HG03025 (cell line): ENCODE measurements around the gene PPP1R1A.

Source experiments
- ATAC-seq: cut with Tn5 transposase; IDR thresholded peaks from one replicate; pipeline ENCODE4 v1.9.1; 2021; ENCODE audit warnings: mild to moderate bottlenecking, moderate library complexity; ENCODE audit not compliant: unreplicated experiment, low FRiP score

PPP1R1A gene

DNA sequence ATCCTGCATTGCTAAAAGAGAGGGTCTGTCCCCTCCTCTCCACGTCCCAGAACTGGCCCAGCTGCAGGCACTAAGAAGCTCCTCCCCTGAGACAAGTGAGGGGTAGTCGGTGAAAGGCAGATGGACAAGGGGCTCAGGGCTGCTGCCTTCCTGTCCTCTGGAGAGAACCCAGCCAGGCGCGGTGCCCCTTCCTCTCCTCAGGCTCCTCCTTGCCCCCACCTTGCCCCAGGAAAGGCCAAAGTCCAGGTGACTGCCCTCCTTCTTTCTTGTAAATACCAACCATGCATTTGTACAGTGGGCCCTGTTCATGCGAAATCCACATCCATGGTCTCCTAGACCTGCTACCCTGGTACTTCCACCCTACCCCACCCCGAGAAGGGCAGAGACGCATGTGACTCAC lies 9.7 kb downstream of the PPP1R1A start:
- ATAC-seq, result no peak

- ATAC-seq, result no peak
Observed at GRCh38 chr12:54572881-54573280, 15.6 kb downstream of the PPP1R1A start.

DNA sequence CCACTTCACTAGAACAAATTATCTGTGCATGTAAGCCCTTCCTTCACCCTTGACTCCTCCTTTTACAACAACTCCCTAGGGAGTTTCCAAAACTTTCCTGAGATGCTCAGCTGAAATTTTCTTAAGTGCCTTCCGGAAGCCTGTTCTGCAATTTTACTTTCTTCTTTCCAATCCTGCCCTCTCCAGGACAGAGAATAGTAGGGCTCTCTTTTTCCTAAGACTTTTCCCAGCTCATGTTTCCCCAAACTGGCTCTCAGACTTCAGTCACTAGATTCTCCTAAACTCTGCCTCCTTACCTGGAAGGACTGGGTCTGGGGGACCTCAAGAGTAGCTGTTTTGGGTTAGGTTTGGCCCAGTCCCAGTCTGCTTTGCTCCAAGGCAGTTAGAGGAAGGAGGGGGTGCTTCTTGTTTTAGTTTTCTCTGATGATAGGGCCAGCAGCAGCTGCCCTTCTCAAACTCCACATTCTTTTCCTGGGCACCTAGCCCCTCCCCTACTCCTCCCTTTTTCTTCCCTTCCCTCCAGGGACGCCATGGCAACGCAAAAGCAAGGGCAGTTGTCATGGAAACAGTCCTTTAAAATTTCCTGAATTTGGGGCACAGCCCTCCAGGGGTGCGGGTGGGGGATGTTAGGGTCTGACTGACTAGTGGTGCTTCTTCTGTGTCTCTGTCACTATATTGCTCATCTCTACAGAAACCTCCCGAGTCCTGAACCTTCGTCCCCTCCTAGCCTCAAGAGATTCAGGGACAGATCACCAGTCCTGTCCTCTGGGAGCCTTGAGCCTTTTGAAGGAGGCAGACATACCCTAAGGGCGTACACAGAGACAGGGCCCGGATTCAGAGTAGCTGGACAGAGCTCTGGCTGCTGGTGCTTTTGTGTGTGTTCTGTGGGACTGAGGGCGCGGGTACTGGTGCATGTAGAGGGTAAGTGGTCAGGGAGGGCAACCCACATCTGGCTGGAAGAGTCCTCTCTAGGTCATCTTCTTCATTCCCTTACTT lies 17.0 kb downstream of the PPP1R1A start:
- ATAC-seq, result no peak

DNA sequence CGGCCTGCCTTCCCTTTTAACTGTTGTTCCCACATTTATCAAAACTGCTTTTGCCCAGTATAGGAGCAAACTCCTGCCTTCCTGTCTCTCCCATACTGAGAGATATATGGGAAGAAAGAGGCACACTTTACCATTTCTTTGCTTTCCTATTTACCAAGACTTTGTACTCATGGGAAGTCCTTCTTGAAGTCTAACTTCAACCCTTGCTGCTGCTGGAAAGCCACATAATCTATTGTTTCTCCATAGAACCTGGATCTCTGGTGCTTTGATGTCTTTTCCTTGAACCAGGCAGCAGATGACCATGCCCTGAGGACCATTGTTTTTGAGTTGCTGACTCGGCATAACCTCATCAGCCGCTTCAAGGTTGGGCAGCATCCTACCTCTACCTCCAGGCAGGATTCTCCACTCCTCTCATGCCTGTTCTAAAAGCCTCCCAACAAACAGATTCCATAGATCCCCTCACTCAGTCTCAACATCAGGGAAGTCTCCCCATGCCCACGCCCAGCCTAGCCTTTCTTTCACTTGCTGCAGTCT lies 18.4 kb downstream of the PPP1R1A start:
- no peak for ATAC-seq

- no peak for ATAC-seq
Observed at GRCh38 chr12:54569072-54569471, 19.4 kb downstream of the PPP1R1A start.

GRCh38 chr12:54566792-54567191 lies 21.7 kb downstream of the PPP1R1A start:
- ATAC-seq, result no peak

GRCh38 chr12:54565986-54566544 lies 22.4 kb downstream of the PPP1R1A start:
- ATAC-seq, result no peak

- ATAC-seq, result no peak
Observed at GRCh38 chr12:54565310-54565985, 23.0 kb downstream of the PPP1R1A start.

DNA sequence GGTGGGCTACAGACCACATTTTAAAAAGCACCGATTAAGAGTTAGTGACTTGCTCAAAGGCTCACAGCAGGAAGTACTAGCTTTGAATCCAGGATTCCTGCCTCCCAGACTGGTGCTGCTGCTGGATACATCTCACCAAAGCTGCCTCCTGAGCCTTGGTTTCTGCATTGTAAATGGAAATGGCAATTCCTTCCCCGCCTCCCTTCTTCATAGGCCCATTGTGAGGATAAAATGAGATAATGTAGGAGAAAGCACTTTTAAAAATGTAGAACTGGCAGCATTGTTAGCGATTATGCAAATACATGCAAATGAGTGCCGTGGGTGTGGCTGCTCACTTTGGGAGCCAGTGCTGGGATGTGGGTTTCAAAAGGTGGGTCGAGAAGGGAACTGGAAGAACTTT lies 23.7 kb downstream of the PPP1R1A start:
- no peak for ATAC-seq

GRCh38 chr12:54563787-54564186 lies 24.7 kb downstream of the PPP1R1A start:
- no peak for ATAC-seq

DNA sequence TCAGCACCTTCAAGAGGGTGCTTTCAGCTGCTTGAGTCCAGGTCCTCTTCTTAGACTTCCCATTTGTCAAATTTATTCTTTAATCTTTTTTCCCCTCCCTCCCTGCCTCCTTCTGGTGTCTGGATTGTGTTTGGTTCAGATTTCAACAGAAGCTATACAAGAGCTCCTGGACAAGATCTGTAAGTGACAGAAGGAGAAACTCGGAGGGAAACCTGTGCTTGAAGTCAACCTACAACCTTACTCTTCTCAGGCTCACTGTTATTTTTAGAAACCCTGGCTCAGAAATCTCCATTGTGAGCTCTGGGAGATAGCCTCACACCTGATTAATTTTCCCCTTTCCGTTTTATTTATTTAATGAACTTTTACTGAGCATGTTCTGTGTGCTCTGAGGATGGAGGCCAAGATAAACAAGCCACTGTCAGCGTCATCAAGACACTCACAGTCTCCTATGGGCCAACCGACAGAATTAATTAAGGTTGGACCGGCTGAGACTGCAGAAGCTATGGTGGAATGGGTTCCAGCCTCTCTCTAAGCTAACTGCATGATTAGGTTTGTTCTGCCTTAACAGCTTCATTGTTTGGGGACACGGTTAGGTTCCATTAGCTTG lies 25.6 kb downstream of the PPP1R1A start:
- no peak for ATAC-seq

GRCh38 chr12:54561164-54561563 lies 27.3 kb downstream of the PPP1R1A start:
- no peak for ATAC-seq

DNA sequence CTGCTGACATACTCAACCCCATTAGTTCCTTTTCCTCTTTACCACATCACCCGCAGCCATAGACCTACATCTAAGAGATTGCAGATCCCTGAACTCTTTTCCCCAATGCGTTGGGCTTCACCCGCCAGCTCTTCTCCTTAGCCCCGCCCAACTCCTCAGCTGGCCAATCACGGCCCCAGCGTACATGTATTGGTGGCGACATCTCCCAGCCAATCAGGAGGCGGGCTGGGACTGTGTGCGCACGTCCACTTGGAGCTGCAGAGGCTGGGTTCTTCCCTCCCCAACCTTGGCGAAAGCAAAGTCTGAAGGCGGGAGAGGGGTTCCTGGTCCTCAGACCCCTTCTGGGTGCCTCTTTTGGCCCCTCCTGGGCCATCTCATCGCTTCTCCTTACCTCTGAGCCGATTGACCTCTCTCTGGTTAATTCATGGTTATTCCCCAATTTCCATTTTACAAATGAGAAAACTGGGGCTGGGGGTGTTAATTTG lies 28.0 kb downstream of the PPP1R1A start:
- ATAC-seq, result peak; percentile 99

- ATAC-seq, result no peak
Observed at GRCh38 chr12:54558759-54559158, 29.7 kb downstream of the PPP1R1A start.

DNA sequence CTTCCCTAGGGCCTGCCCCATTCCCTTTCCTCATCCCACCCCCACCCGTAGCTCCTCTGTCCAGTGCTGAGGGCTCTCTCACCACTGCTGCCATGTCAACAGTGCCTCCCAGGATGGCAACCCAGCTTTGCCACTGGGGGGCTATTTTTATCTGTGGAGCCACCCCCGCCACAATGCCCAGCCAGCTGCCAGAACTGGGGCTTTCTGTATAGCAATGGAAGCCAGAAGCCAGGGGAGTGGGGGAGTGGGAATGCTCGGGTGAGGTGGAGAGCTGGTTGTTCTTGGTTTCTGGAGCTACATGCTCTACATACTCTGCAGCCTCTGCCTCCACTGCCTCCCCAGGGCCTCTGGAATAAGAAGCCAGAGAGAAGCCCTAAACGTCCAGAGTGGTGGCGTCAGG lies 30.1 kb downstream of the PPP1R1A start:
- ATAC-seq, result no peak

DNA sequence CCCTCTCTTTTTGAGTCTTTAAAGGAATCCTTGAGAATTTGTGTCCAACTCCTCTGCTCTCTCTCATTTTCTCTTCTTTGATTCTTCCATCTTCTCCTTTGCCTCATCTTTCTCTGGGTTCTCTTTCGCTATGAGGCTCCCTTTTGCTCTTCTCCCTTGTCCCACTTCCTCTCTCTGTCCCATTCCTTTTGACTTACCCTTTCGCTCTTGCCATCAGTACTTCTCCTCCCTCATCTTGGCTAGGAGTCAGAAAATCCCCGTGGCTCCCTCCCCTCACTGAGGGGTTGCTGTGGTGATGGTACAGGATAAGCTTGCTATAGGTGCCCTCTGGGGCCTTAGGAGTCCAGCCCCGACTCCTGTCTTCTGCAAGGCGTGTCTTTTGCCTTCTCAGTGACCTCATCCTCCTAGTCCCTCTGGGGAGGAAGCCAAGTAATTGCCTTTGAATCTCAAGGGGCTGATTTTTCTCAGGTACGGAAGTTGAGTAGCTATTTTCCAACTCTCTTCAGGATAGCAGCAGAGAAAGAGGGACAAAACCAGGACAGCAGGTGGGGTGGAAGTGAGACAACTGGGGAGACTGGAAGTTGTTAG lies 32.7 kb downstream of the PPP1R1A start:
- ATAC-seq, result no peak

DNA sequence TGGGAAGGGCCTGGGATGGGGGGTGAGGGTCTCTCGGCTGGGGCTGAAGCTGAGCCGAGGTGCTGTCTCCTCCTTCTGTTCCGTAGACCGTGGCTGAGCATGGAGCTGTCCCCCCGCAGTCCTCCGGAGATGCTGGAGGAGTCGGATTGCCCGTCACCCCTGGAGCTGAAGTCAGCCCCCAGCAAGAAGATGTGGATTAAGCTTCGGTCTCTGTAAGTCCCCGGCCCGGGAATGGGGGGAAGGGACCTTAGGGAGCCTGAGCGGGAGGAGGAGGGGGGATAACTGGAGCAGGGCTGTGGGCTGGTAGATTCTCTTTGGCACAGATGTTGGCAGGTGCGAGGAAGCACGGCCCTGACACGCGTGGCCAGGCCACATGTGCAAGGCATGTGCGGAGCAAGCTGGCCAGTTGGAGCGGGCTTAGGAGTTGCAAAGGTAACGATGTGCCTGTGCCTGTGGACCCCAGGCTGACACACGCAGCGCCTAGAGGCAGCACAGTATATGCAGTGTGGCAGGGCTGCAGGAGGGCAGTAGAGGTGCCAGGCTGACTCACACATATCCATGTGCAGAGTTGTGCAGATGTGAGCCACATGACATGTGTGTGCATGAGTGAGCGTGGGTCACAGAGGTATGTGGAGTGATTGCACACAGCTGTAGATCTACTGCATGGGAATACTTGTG lies 38.5 kb downstream of the PPP1R1A start:
- ATAC-seq, result no peak

DNA sequence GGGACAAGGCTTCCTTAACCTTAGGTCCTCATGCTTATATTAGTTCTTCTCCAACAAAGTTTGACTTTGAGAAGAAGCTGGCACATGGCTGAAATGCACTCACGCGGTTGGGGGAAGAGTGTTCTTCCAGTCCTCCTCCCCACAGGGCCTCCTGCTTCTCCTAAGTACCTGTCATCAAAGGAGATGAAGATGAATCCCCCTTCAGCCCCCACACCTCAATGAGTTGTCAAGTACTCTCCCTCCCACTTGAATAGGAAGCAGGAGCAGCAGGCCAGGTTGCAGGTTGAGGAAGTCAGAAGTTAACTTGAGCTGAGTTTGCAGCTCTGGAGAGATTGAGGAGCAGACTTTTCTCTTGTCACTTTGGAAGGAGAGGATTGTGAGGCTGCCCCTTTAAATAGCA lies 41.9 kb downstream of the PPP1R1A start:
- ATAC-seq, result no peak

- no peak for ATAC-seq
Observed at GRCh38 chr12:54544743-54545142, 43.7 kb downstream of the PPP1R1A start.

DNA sequence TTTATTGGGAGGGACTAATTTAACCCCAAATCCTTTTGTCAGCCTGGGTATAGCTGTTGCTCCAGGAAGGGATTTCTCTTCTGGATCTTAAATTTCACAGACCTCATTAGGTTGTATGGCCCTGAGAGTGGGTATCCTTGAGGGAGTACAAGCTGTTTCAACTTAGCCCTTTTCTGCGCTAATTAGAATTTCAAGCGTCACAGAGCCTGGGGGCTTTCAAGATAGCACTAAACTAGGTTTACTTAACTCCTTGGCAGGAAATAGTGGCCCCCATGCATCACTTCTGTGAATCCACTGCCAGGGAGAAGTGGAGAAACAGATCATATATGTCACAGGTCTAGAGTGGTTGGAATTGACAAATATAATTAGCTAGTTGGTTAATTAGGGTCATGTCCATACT lies 44.9 kb downstream of the PPP1R1A start:
- no peak for ATAC-seq
